Putamen (tissue), 1 donor: ENCODE data around the gene SOST.

Experiments
- DNase-seq: peaks from one replicate; pipeline ENCODE4 v3.0.0-alpha.2; 2016; ENCODE audit warnings: low spot score

The SOST gene

DNA sequence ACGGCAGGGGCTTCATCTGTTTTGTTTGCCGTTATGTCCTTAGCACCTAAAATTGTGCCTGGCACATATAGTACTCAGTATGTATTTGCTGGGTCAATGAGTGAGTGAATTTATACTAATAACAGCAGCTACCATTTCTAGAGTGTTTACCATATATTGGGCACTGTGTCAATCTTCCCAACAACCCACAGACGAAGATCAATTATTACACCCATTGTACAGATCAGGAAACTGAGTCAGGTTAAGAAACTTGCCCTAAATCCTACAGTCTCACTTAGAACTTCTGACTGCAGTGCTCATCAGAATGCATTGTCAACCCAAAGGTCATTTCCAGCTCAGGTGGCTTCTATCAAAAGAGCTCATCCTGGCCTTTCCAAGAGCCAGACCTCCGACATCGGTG lies 52.4 kb downstream of the SOST start:
- no peak for DNase-seq
